HG03354 (cell line): ENCODE measurements around the gene SKIDA1.
"Not testable (repeated sequence)": the region's sequence is repeated elsewhere in the genome, so short reads cannot be mapped to it uniquely, and the experiment has no call there.

ENCODE experiments used
- ATAC-seq: cut with Tn5 transposase; IDR thresholded peaks from one replicate; pipeline ENCODE4 v1.9.1; 2021; ENCODE audit warnings: mild to moderate bottlenecking; ENCODE audit not compliant: unreplicated experiment, poor library complexity, severe bottlenecking

SKIDA1 gene

GRCh38 chr10:21525367-21526187, at the start of gene SKIDA1:
Gene SKIDA1, minus strand, starts transcription at chr10:21525682. Its CDS starts 7,860 bp downstream, at chr10:21517822.
- ATAC-seq, result peak; percentile 54

GRCh38 chr10:21574514-21574913, 49.0 kb upstream of the SKIDA1 start:
- ATAC-seq, result not testable (repeated sequence)

- ATAC-seq, result no peak
Measured at GRCh38 chr10:21572578-21572977, 47.1 kb upstream of the SKIDA1 start.

GRCh38 chr10:21570761-21571521, 45.5 kb upstream of the SKIDA1 start:
- ATAC-seq, result no peak

- not testable (repeated sequence) for ATAC-seq
Measured at GRCh38 chr10:21558984-21559383, 33.5 kb upstream of the SKIDA1 start.

- ATAC-seq, result no peak
Measured at GRCh38 chr10:21556527-21556926, 31.0 kb upstream of the SKIDA1 start.

- no peak for ATAC-seq
Measured at GRCh38 chr10:21552638-21553037, 27.2 kb upstream of the SKIDA1 start.

- ATAC-seq, result no peak
Measured at GRCh38 chr10:21547246-21547645, 21.8 kb upstream of the SKIDA1 start.

- ATAC-seq, result not testable (repeated sequence)
Measured at GRCh38 chr10:21540701-21541100, 15.2 kb upstream of the SKIDA1 start.

GRCh38 chr10:21536874-21537273, 11.4 kb upstream of the SKIDA1 start:
- no peak for ATAC-seq

GRCh38 chr10:21535976-21536375, 10.5 kb upstream of the SKIDA1 start:
- ATAC-seq, result not testable (repeated sequence)

GRCh38 chr10:21535494-21535965, 10.0 kb upstream of the SKIDA1 start:
- no peak for ATAC-seq

- ATAC-seq, result peak; percentile 35
Measured at GRCh38 chr10:21534604-21535493, 9.4 kb upstream of the SKIDA1 start.

GRCh38 chr10:21534280-21534586, 8.8 kb upstream of the SKIDA1 start:
- ATAC-seq, result no peak

- peak; percentile 90 for ATAC-seq
Measured at GRCh38 chr10:21533467-21534279, 8.2 kb upstream of the SKIDA1 start, which contains the start of gene MLLT10. Gene MLLT10, plus strand, starts transcription at chr10:21534232. Its CDS starts 413 bp downstream, at chr10:21534645.

- ATAC-seq, result no peak
Measured at GRCh38 chr10:21532694-21533466, 7.4 kb upstream of the SKIDA1 start.

- ATAC-seq, result no peak
Measured at GRCh38 chr10:21531164-21531563, 5.7 kb upstream of the SKIDA1 start.

- ATAC-seq, result no peak
Measured at GRCh38 chr10:21530641-21531040, 5.2 kb upstream of the SKIDA1 start.
